ENCODE data around the gene CFAP68. TPM values are rescaled to one million over a fixed set of nuclear protein-coding genes. Genes with fewer than 3 reads are reported as not detected.

Gene CFAP68
- total and polyA plus RNA-seq, 9 of the 15 experiments (the other 6 are each of a cell fraction or from before 2014, with no cell fraction given): 22.8 to 72.3 (median 52.5) TPM

DNA sequence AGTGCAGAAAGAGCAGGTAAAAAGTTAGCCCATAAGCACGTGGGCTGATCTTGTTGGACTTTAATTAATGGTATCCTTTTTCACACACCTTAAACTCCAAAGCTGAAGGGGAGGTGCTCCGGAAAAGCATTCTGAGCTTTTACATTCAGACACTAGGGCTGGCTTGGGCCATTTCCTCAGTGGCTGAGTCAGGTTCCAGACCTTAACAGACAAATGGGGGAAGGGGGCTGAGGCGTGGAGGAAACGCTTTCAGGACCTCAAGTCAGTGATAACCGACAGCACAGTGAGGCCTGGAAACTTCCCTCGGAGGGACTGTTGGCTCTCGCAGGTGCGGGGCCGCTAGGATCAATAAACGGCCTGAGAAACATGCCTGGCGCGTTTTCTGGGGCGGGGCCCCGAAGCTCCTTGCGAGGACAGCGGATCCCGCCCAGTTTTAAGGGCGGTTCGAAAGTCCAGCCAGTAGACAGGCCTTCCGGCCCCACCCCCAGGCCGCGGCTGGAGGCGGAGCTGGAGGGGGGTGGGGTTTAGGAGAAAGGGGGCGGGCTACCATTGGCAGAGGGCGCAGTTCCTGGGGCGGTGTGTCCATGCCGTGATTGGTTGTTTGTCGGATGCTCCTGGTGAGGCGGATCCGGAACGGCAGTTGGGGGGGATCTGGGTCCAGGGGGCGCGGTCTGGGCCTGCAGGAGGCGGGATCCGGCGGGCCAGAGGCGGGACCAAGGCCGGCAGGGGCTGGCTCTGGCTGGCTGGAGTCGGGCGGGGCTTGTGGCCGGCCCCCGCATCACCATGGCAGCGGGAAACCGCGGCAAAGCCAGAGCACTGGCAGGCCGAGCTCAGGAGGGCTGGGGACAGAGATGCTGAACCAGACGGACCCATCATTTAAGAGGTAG is 47.4 kb downstream of the CFAP68 start (continued):
- TF ChIP-seq ILF3 (IDR thresholded peaks at IDR 0.05; ENCODE audit: borderline replicate concordance) (no peak), MTA3 (IDR thresholded peaks at IDR 0.05; ENCODE audit: borderline replicate concordance) (peak; percentile 53; the same call in 1 of the 2 replicates), SRSF3 (IDR thresholded peaks at IDR 0.05; ENCODE audit: insufficient read depth, low read length) (no peak), NR4A1 (CRISPR knock-in tag; IDR thresholded peaks at IDR 0.05) (0 out of 2 replicates have a peak, but pooled peaks have one; percentile 64), NR4A1 (tag; IDR thresholded peaks at IDR 0.05) (no peak), FOXK2 (conservative IDR thresholded peaks at IDR 0.05 in 1 of 2, IDR thresholded peaks at IDR 0.05 in 1 of 2; ENCODE audit: low read depth in 2 of 2) (peak; percentile 49 to 79; a peak in 3 of 4 replicates), TARDBP (IDR thresholded peaks at IDR 0.05) (no peak; the same call in 1 of the 2 replicates), ZNF134 (CRISPR knock-in tag; conservative IDR thresholded peaks at IDR 0.05) (peak; percentile 29; the same call in 1 of the 2 replicates), ZNF263 (CRISPR knock-in tag; IDR thresholded peaks at IDR 0.05; ENCODE audit: borderline replicate concordance) (no peak), ZC3H11A (IDR thresholded peaks at IDR 0.05; ENCODE audit: low read depth, low read length) (no peak), BCL6 (CRISPR knock-in tag; IDR thresholded peaks at IDR 0.05) (no peak), HOXB6 (CRISPR knock-in tag; IDR thresholded peaks at IDR 0.05; ENCODE audit: borderline replicate concordance) (no peak), BMI1 (IDR thresholded peaks at IDR 0.05; ENCODE audit: low read length) (0 out of 2 replicates have a peak, but pooled peaks have one; percentile 31), BDP1 (IDR thresholded peaks at IDR 0.05; ENCODE audit: insufficient read depth, insufficient read length) (no peak), KDM1A (IDR thresholded peaks at IDR 0.05) (no peak)
- TF ChIP-seq, protein P1, sequence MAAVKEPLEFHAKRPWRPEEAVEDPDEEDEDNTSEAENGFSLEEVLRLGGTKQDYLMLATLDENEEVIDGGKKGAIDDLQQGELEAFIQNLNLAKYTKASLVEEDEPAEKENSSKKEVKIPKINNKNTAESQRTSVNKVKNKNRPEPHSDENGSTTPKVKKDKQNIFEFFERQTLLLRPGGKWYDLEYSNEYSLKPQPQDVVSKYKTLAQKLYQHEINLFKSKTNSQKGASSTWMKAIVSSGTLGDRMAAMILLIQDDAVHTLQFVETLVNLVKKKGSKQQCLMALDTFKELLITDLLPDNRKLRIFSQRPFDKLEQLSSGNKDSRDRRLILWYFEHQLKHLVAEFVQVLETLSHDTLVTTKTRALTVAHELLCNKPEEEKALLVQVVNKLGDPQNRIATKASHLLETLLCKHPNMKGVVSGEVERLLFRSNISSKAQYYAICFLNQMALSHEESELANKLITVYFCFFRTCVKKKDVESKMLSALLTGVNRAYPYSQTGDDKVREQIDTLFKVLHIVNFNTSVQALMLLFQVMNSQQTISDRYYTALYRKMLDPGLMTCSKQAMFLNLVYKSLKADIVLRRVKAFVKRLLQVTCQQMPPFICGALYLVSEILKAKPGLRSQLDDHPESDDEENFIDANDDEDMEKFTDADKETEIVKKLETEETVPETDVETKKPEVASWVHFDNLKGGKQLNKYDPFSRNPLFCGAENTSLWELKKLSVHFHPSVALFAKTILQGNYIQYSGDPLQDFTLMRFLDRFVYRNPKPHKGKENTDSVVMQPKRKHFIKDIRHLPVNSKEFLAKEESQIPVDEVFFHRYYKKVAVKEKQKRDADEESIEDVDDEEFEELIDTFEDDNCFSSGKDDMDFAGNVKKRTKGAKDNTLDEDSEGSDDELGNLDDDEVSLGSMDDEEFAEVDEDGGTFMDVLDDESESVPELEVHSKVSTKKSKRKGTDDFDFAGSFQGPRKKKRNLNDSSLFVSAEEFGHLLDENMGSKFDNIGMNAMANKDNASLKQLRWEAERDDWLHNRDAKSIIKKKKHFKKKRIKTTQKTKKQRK (IDR thresholded peaks at IDR 0.05; ENCODE audit: borderline replicate concordance, low read depth, low read length): no peak
- TF ChIP-seq, protein P2, sequence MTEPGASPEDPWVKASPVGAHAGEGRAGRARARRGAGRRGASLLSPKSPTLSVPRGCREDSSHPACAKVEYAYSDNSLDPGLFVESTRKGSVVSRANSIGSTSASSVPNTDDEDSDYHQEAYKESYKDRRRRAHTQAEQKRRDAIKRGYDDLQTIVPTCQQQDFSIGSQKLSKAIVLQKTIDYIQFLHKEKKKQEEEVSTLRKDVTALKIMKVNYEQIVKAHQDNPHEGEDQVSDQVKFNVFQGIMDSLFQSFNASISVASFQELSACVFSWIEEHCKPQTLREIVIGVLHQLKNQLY (CRISPR knock-in tag; conservative IDR thresholded peaks at IDR 0.05): 0 out of 4 replicates have a peak, but pooled peaks of 1 of the 2 experiments have one; percentile 56
- TF ChIP-seq, protein P3, sequence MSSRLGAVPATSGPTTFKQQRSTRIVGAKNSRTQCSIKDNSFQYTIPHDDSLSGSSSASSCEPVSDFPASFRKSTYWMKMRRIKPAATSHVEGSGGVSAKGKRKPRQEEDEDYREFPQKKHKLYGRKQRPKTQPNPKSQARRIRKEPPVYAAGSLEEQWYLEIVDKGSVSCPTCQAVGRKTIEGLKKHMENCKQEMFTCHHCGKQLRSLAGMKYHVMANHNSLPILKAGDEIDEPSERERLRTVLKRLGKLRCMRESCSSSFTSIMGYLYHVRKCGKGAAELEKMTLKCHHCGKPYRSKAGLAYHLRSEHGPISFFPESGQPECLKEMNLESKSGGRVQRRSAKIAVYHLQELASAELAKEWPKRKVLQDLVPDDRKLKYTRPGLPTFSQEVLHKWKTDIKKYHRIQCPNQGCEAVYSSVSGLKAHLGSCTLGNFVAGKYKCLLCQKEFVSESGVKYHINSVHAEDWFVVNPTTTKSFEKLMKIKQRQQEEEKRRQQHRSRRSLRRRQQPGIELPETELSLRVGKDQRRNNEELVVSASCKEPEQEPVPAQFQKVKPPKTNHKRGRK (tag; IDR thresholded peaks at IDR 0.05): no peak
